GM23338 (cell line): ENCODE data around the gene UBXN1. TPM values are rescaled to one million over a fixed set of nuclear protein-coding genes. Genes with fewer than 3 reads are reported as not detected.

ENCODE experiments used
- ATAC-seq: fragments of 200-7000 bp; cut with Tn5 transposase; 3 replicates; pipeline ENCODE4 v1.9.1; 2020
- DNase-seq: peaks from one replicate; pipeline ENCODE4 v3.0.0-alpha.2; 2015; ENCODE audit warnings: low spot score
- H2AFZ ChIP-seq: fragments of 200-600 bp; sonication (generic); 2 replicates; pipeline ENCODE4 v1.8.0; 2016; ENCODE audit warnings: antibody characterized with exemption, mild to moderate bottlenecking, moderate library complexity
- H3F3A ChIP-seq: fragments of 200-600 bp; sonication (generic); replicated peaks from 2 replicates; pipeline ENCODE4 v1.8.0; 2017; ENCODE audit warnings: antibody characterized with exemption, mixed run types, low read depth
- H3K27ac ChIP-seq: fragments of 200-600 bp; sonication (generic); 2 replicates; pipeline ENCODE4 v1.6.1; 2016; ENCODE audit warnings: low read depth
- H3K27me3 ChIP-seq: fragments of 200-600 bp; sonication (generic); 2 replicates; pipeline ENCODE4 v1.8.0; 2016; ENCODE audit warnings: mild to moderate bottlenecking, mixed run types, moderate library complexity; ENCODE audit not compliant: insufficient read depth
- H3K36me3 ChIP-seq: fragments of 200-600 bp; sonication (generic); 2 replicates; pipeline ENCODE4 v1.8.0; 2016; ENCODE audit warnings: mild to moderate bottlenecking; ENCODE audit not compliant: insufficient read depth
- H3K4me1 ChIP-seq: fragments of 200-600 bp; sonication (generic); 2 replicates; pipeline ENCODE4 v1.8.0; 2016; ENCODE audit warnings: mild to moderate bottlenecking, moderate library complexity; ENCODE audit not compliant: insufficient read depth
- H3K4me2 ChIP-seq: fragments of 200-600 bp; sonication (generic); 2 replicates; pipeline ENCODE4 v1.7.1; 2017; ENCODE audit warnings: mixed run types
- H3K4me3 ChIP-seq: fragments of 200-600 bp; sonication (generic); 2 replicates; pipeline ENCODE4 v1.6.1; 2016; ENCODE audit warnings: mixed run types
- H3K79me2 ChIP-seq: fragments of 200-600 bp; sonication (generic); replicated peaks from 2 replicates; pipeline ENCODE4 v1.8.0; 2017; ENCODE audit warnings: mild to moderate bottlenecking; ENCODE audit not compliant: insufficient read depth
- H3K9me2 ChIP-seq: fragments of 200-600 bp; sonication (generic); 2 replicates; pipeline ENCODE4 v1.8.0; 2017; ENCODE audit not compliant: insufficient read depth
- H4K20me1 ChIP-seq: fragments of 200-600 bp; sonication (generic); replicated peaks from 2 replicates; pipeline ENCODE4 v1.8.0; 2017; ENCODE audit warnings: mild to moderate bottlenecking; ENCODE audit not compliant: insufficient read depth
- H3K27ac Mint-ChIP-seq: 2 replicates; pipeline ENCODE4 v1.8.0; 2020; ENCODE audit warnings: inconsistent platforms, mild to moderate bottlenecking, moderate library complexity, mixed read lengths
- H3K27me3 Mint-ChIP-seq: 3 replicates; pipeline ENCODE4 v1.8.0; 2022; ENCODE audit warnings: low read depth, mild to moderate bottlenecking, moderate library complexity, mixed read lengths, inconsistent platforms; ENCODE audit not compliant: insufficient read depth, poor library complexity
- H3K36me3 Mint-ChIP-seq: 3 replicates; pipeline ENCODE4 v1.8.0; 2021; ENCODE audit warnings: low read depth, mild to moderate bottlenecking, inconsistent platforms, moderate library complexity, mixed read lengths
- H3K4me1 Mint-ChIP-seq: 3 replicates; pipeline ENCODE4 v1.8.0; 2020; ENCODE audit warnings: mild to moderate bottlenecking, inconsistent platforms, mixed read lengths
- H3K4me3 Mint-ChIP-seq: 3 replicates; pipeline ENCODE4 v1.8.0; 2021; ENCODE audit warnings: moderate library complexity, mild to moderate bottlenecking, inconsistent platforms, mixed read lengths
- H3K9me3 Mint-ChIP-seq: 3 replicates; pipeline ENCODE4 v1.8.0; 2020; ENCODE audit warnings: moderate library complexity, mild to moderate bottlenecking, inconsistent platforms, mixed read lengths
- EZH2 ChIP-seq: fragments of 200-600 bp; sonication (generic); IDR thresholded peaks from one replicate; pipeline ENCODE4 v1.8.0; 2017; ENCODE audit warnings: antibody characterized with exemption, mild to moderate bottlenecking, low read depth; ENCODE audit not compliant: unreplicated experiment
- JUNB ChIP-seq: IDR thresholded peaks from one replicate; pipeline ENCODE4 v1.6.1; 2016; ENCODE audit warnings: antibody characterized with exemption; ENCODE audit not compliant: unreplicated experiment
- POLR2AphosphoS5 ChIP-seq: IDR thresholded peaks from 2 replicates; pipeline ENCODE4 v1.6.1; 2016; ENCODE audit warnings: antibody characterized with exemption, low read depth
- ZNF114 ChIP-seq: fragments of 250-450 bp; sonication (Bioruptor Pico); IDR thresholded peaks from 2 replicates; pipeline ENCODE4 v1.5.0; 2020; ENCODE audit warnings: mild to moderate bottlenecking, moderate library complexity
- ZNF331 ChIP-seq: fragments of 250-450 bp; sonication (Bioruptor Pico); IDR thresholded peaks from 2 replicates; pipeline ENCODE4 v1.5.0; 2020; ENCODE audit warnings: low read depth, mild to moderate bottlenecking, moderate library complexity
- polyA plus RNA-seq: library from polyadenylated mRNA; unstranded; fragments of >200 nt; fragmentation: Nextera tagmentation; extraction: Ambion mirVana; gene quantifications from 2 replicates; pipeline ENCODE4 v1.2.1, GENCODE V29; 2016
- total RNA-seq: library from RNA; depleted of rRNA; stranded (reverse); fragments of >200 nt; shearing (Covaris generic); gene quantifications from 2 replicates; pipeline ENCODE4 v1.2.3, GENCODE V29; 2014
- TF ChIP-seq, protein P1 (sequence below), 2 experiments: fragments of 200-600 bp in 1 of 2; sonication (generic) in 1 of 2; conservative IDR thresholded peaks; 2 replicates each; pipeline versions ENCODE4 v1.5.1 to v1.6.1; 2016 to 2017; ENCODE audit warnings: antibody characterized with exemption in 2 of 2, low read depth in 2 of 2, mild to moderate bottlenecking in 2 of 2, moderate library complexity in 1 of 2
- TF ChIP-seq, protein P2 (sequence below): IDR thresholded peaks from one replicate; pipeline ENCODE4 v1.6.1; 2018; ENCODE audit warnings: antibody characterized with exemption; ENCODE audit not compliant: unreplicated experiment

Gene UBXN1
- total and polyA plus RNA-seq, 2 experiments from 2014 or later: 126 to 132 TPM

GRCh38 chr11:62649486-62649885 lies 29.4 kb downstream of the UBXN1 start (continued):
- TF ChIP-seq POLR2AphosphoS5 (no peak), ZNF114 (no peak), JUNB (no peak), EZH2 (no peak)
- TF ChIP-seq, protein P1, sequence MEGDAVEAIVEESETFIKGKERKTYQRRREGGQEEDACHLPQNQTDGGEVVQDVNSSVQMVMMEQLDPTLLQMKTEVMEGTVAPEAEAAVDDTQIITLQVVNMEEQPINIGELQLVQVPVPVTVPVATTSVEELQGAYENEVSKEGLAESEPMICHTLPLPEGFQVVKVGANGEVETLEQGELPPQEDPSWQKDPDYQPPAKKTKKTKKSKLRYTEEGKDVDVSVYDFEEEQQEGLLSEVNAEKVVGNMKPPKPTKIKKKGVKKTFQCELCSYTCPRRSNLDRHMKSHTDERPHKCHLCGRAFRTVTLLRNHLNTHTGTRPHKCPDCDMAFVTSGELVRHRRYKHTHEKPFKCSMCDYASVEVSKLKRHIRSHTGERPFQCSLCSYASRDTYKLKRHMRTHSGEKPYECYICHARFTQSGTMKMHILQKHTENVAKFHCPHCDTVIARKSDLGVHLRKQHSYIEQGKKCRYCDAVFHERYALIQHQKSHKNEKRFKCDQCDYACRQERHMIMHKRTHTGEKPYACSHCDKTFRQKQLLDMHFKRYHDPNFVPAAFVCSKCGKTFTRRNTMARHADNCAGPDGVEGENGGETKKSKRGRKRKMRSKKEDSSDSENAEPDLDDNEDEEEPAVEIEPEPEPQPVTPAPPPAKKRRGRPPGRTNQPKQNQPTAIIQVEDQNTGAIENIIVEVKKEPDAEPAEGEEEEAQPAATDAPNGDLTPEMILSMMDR (conservative IDR thresholded peaks at IDR 0.05; ENCODE audit: low read depth in 2 of 2): no peak

GRCh38 chr11:62648967-62649364 lies 29.9 kb downstream of the UBXN1 start:
- peaks cover 31% of the 10 kb centered on the region for H3K36me3 Mint-ChIP-seq
- no peak for TF ChIP-seq EZH2
- TF ChIP-seq JUNB: no peak
- no peak for TF ChIP-seq ZNF331 (CRISPR knock-in tag)
- TF ChIP-seq, protein P2, sequence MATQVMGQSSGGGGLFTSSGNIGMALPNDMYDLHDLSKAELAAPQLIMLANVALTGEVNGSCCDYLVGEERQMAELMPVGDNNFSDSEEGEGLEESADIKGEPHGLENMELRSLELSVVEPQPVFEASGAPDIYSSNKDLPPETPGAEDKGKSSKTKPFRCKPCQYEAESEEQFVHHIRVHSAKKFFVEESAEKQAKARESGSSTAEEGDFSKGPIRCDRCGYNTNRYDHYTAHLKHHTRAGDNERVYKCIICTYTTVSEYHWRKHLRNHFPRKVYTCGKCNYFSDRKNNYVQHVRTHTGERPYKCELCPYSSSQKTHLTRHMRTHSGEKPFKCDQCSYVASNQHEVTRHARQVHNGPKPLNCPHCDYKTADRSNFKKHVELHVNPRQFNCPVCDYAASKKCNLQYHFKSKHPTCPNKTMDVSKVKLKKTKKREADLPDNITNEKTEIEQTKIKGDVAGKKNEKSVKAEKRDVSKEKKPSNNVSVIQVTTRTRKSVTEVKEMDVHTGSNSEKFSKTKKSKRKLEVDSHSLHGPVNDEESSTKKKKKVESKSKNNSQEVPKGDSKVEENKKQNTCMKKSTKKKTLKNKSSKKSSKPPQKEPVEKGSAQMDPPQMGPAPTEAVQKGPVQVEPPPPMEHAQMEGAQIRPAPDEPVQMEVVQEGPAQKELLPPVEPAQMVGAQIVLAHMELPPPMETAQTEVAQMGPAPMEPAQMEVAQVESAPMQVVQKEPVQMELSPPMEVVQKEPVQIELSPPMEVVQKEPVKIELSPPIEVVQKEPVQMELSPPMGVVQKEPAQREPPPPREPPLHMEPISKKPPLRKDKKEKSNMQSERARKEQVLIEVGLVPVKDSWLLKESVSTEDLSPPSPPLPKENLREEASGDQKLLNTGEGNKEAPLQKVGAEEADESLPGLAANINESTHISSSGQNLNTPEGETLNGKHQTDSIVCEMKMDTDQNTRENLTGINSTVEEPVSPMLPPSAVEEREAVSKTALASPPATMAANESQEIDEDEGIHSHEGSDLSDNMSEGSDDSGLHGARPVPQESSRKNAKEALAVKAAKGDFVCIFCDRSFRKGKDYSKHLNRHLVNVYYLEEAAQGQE: no peak
- Histone ChIP-seq H3K36me3 (peaks cover 10% of the 10 kb centered on the region; the same call in 1 of the 2 replicates), H3K79me2 (peaks cover 46% of the 10 kb centered on the region), H3K9me2 (no peaks in the 10 kb centered on the region), H3F3A (peaks cover 18% of the 10 kb centered on the region; the same call in 1 of the 2 replicates), H3K27me3 (no peaks in the 10 kb centered on the region), H3K4me1 (peaks cover 9% of the 10 kb centered on the region; the same call in 1 of the 2 replicates), H4K20me1 (peaks cover 10% of the 10 kb centered on the region), H2AFZ (no peak overlapping the region), H3K27ac (no peak overlapping the region), H3K4me2 (no peak overlapping the region), H3K4me3 (no peak overlapping the region)
- H3K27me3 Mint-ChIP-seq: peaks cover 16% of the 10 kb centered on the region
- ATAC-seq (no peak), DNase-seq (no peak)
- peaks cover 2% of the 10 kb centered on the region; the same call in 1 of the 3 replicates for H3K9me3 Mint-ChIP-seq
- H3K27ac Mint-ChIP-seq: no peak overlapping the region
- H3K4me3 Mint-ChIP-seq: no peak overlapping the region; the same call in 2 of the 3 replicates
- H3K4me1 Mint-ChIP-seq: peaks cover 21% of the 10 kb centered on the region
